ENCODE measurements around the gene GPR65. TPM values are rescaled to one million over a fixed set of nuclear protein-coding genes. Genes with fewer than 3 reads are reported as not detected.

The GPR65 gene
- 0.12 TPM in 1 of 2 replicates, not detected in the other for total RNA-seq

GRCh38 chr14:88005050-88005481, at the start of gene GPR65:
TSS of gene GPR65 (plus strand) at chr14:88005135. CDS start at chr14:88010848, 5,713 bp downstream.

GRCh38 chr14:87992718-87993628, 12.0 kb upstream of the GPR65 start, which contains the start of gene GALC:
TSS of gene GALC (minus strand) at chr14:87993182. CDS start at chr14:87993164, 18 bp downstream.

Other genes with a start within 250 kb of the GPR65 start
- 14.9 and 28.4 TPM in 2 replicates for gene GALC, start 12.0 kb upstream of the GPR65 start, total RNA-seq

All from pericardium fibroblast (primary cell).